ENCODE data around the gene NRXN2. TPM values are rescaled to one million over a fixed set of nuclear protein-coding genes. Genes with fewer than 3 reads are reported as not detected.

The NRXN2 gene
- polyA plus RNA-seq, 1 of the 3 experiments (the other 2 are of a cell fraction): 0.15 TPM

DNA sequence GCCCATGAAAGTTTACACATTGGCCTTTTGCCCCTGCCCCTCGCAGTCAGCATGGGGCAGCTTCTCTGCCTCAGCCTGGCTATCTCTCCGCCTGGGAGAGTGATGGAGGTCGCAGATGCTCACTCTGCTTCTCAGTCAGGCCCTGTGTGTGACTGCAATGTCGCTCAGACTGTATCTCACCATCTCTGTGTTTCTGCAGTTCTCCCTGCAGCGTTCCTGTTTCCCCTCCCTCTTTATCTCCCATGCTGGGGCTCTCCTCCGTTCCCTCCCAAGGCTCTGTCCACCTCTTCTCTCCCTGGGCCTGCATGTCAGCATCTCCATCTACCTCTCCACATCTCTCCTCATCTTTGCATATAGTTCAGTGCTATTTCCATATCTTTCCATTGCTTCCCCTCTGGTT, 93.9 kb downstream of the NRXN2 start:
- WGBS (ENCODE audit: low lambda C conversion rate): 33% methylated on average over 6 of the region's 6 CpGs
- Histone ChIP-seq H3K4me1 (ENCODE audit: control insufficient read depth in 1 of 2, insufficient read depth in 2 of 2, low read depth in 1 of 2, low read length in 1 of 2) (peaks cover 0 to 6% of the 10 kb centered on the region in 2 experiments; a peak in 1 of 4 replicates), H3K9ac (no peak overlapping the region), H3K9me3 (no peaks in the 10 kb centered on the region), H3K9me2 (no peaks in the 10 kb centered on the region), H3K4me3 (ENCODE audit: low read depth in 2 of 2, low read length in 1 of 2) (no peak overlapping the region), H4K20me1 (ENCODE audit: insufficient read depth) (no peaks in the 10 kb centered on the region), H3K79me2 (ENCODE audit: insufficient read depth) (no peaks in the 10 kb centered on the region), H3F3A (replicated peaks; ENCODE audit: insufficient read depth) (no peaks in the 10 kb centered on the region), H3K27me3 (ENCODE audit: insufficient read depth) (peaks cover 17% of the 10 kb centered on the region; the same call in 1 of the 2 replicates), H2AFZ (ENCODE audit: low read depth) (no peak overlapping the region), H3K36me3 (replicated peaks in 1 of 2; ENCODE audit: control insufficient read depth in 1 of 2, insufficient read depth in 2 of 2, low read length in 1 of 2) (no peaks in the 10 kb centered on the region), H3K27ac (ENCODE audit: low read depth in 2 of 2, low read length in 1 of 2) (peak overlapping the region in 1 of 2 experiments; percentile 71; a peak in 2 of 4 replicates), H3K4me2 (no peak overlapping the region)
- no peak for DNase-seq
- ChIA-PET CTCF (interaction anchor here (1.1 kb wide), 1 partner anchor 60 kb away, joined by 3 read pairs; no protein-coding TSS in a partner anchor), POLR2A (no interaction called here)
- peak; percentile 53 for TF ChIP-seq GATA2 (CRISPR knock-in tag; IDR thresholded peaks at IDR 0.05)
- TF ChIP-seq YY1 (IDR thresholded peaks at IDR 0.05; ENCODE audit: low read depth): no peak
- no peak for TF ChIP-seq USF2 (IDR thresholded peaks at IDR 0.05; ENCODE audit: borderline replicate concordance, low read depth, low read length)

- H3K4me1 ChIP-seq (ENCODE audit: control insufficient read depth in 1 of 2, insufficient read depth in 2 of 2, low read depth in 1 of 2, low read length in 1 of 2): peaks cover 0 to 6% of the 10 kb centered on the region in 2 experiments; a peak in 1 of 4 replicates
- H3K27ac ChIP-seq (ENCODE audit: low read depth in 2 of 2, low read length in 1 of 2): peak overlapping the region in 1 of 2 experiments; percentile 34; a peak in 2 of 4 replicates
- TF ChIP-seq FOXM1 (IDR thresholded peaks at IDR 0.05; ENCODE audit: low read depth) (no peak), NRF1 (IDR thresholded peaks at IDR 0.05; ENCODE audit: low read depth, low read length) (no peak), TAF1 (IDR thresholded peaks at IDR 0.05; ENCODE audit: borderline replicate concordance, low read depth, low read length) (no peak), FOSL2 (IDR thresholded peaks at IDR 0.05; ENCODE audit: borderline replicate concordance, low read depth) (no peak), YY1 (IDR thresholded peaks at IDR 0.05; ENCODE audit: low read depth) (no peak), RAD21 (IDR thresholded peaks at IDR 0.05; ENCODE audit: low read length) (no peak)
- TF ChIP-seq, protein P1, sequence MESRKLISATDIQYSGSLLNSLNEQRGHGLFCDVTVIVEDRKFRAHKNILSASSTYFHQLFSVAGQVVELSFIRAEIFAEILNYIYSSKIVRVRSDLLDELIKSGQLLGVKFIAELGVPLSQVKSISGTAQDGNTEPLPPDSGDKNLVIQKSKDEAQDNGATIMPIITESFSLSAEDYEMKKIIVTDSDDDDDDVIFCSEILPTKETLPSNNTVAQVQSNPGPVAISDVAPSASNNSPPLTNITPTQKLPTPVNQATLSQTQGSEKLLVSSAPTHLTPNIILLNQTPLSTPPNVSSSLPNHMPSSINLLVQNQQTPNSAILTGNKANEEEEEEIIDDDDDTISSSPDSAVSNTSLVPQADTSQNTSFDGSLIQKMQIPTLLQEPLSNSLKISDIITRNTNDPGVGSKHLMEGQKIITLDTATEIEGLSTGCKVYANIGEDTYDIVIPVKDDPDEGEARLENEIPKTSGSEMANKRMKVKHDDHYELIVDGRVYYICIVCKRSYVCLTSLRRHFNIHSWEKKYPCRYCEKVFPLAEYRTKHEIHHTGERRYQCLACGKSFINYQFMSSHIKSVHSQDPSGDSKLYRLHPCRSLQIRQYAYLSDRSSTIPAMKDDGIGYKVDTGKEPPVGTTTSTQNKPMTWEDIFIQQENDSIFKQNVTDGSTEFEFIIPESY (IDR thresholded peaks at IDR 0.05; ENCODE audit: borderline replicate concordance, low read depth): no peak
- H4K20me1 ChIP-seq (ENCODE audit: insufficient read depth): no peaks in the 10 kb centered on the region
- CTCF ChIA-PET: interaction anchor here (1.1 kb wide), 1 partner anchor 60 kb away, joined by 3 read pairs; no protein-coding TSS in a partner anchor
- whole genome bisulfite sequencing (ENCODE audit: low lambda C conversion rate): 59% methylated on average over 2 of the region's 2 CpGs
- H3K79me2 ChIP-seq (ENCODE audit: insufficient read depth): no peaks in the 10 kb centered on the region
- H3K27me3 ChIP-seq (ENCODE audit: insufficient read depth): peaks cover 14% of the 10 kb centered on the region; the same call in 1 of the 2 replicates
- POLR2A ChIA-PET: no interaction called here
- H3K9ac ChIP-seq: no peak overlapping the region
- DNase-seq: no peak
- no peaks in the 10 kb centered on the region for H3K9me2 ChIP-seq
- no peaks in the 10 kb centered on the region for H3K9me3 ChIP-seq
- H3K4me3 ChIP-seq (ENCODE audit: low read depth in 2 of 2, low read length in 1 of 2): no peak overlapping the region
- no peaks in the 10 kb centered on the region for H3K36me3 ChIP-seq (replicated peaks in 1 of 2; ENCODE audit: control insufficient read depth in 1 of 2, insufficient read depth in 2 of 2, low read length in 1 of 2)
- H3F3A ChIP-seq (replicated peaks; ENCODE audit: insufficient read depth): no peaks in the 10 kb centered on the region
- H3K4me2 ChIP-seq: no peak overlapping the region
- H2AFZ ChIP-seq (ENCODE audit: low read depth): no peak overlapping the region
Observed at GRCh38 chr11:64628596-64628995, 94.4 kb downstream of the NRXN2 start.
